ENCODE data around the gene SHISAL1.

The SHISAL1 gene

GRCh38 chr22:44337678-44338004 lies 24.9 kb upstream of the SHISAL1 start:
- H3K4me3 ChIP-seq (replicated peaks; ENCODE audit: low read depth, low read length): no peak overlapping the region
- peak; percentile 76 for DNase-seq (ENCODE audit: low read depth)
- no peak for TF ChIP-seq CTCF (IDR thresholded peaks at IDR 0.05; ENCODE audit: low read length, missing control alignments)

GRCh38 chr22:44336962-44337677 lies 24.4 kb upstream of the SHISAL1 start:
- no peak overlapping the region for H3K4me3 ChIP-seq (replicated peaks; ENCODE audit: low read depth, low read length)
- DNase-seq (ENCODE audit: low read depth): no peak
- TF ChIP-seq CTCF (IDR thresholded peaks at IDR 0.05; ENCODE audit: low read length, missing control alignments): no peak

- DNase-seq (ENCODE audit: low read depth): no peak
- H3K4me3 ChIP-seq (replicated peaks; ENCODE audit: low read depth, low read length): no peak overlapping the region
- no peak for TF ChIP-seq CTCF (IDR thresholded peaks at IDR 0.05; ENCODE audit: low read length, missing control alignments)
Observed at GRCh38 chr22:44335903-44336803, 23.4 kb upstream of the SHISAL1 start.

- no peak overlapping the region for H3K4me3 ChIP-seq (replicated peaks; ENCODE audit: low read depth, low read length)
- DNase-seq (ENCODE audit: low read depth): no peak
- TF ChIP-seq CTCF (IDR thresholded peaks at IDR 0.05; ENCODE audit: low read length, missing control alignments): no peak
Observed at GRCh38 chr22:44335066-44335839, 22.5 kb upstream of the SHISAL1 start.

- DNase-seq (ENCODE audit: low read depth): no peak
- no peak for TF ChIP-seq CTCF (IDR thresholded peaks at IDR 0.05; ENCODE audit: low read length, missing control alignments)
- no peak overlapping the region for H3K4me3 ChIP-seq (replicated peaks; ENCODE audit: low read depth, low read length)
Observed at GRCh38 chr22:44333847-44334635, 21.3 kb upstream of the SHISAL1 start.

- no peak for DNase-seq (ENCODE audit: low read depth)
Observed at GRCh38 chr22:44332946-44333345, 20.2 kb upstream of the SHISAL1 start.

More at GRCh38 chr22:44332946-44333345, 20.2 kb upstream of the SHISAL1 start:
- no peak overlapping the region for H3K4me3 ChIP-seq (replicated peaks; ENCODE audit: low read depth, low read length)
- no peak for TF ChIP-seq CTCF (IDR thresholded peaks at IDR 0.05; ENCODE audit: low read length, missing control alignments)

Measured in fibroblast of pulmonary artery (primary cell).